ENCODE measurements around the gene SNHG17.
"Not testable (repeated sequence)": the region's sequence is repeated elsewhere in the genome, so short reads cannot be mapped to it uniquely, and the experiment has no call there.

The SNHG17 gene

GRCh38 chr20:38420388-38421085 is 14.6 kb downstream of the SNHG17 start:
- H3K4me3 ChIP-seq (replicated peaks; ENCODE audit: low read depth, low read length): no peak overlapping the region
- no peak for TF ChIP-seq CTCF (IDR thresholded peaks at IDR 0.05; ENCODE audit: low read length, missing control alignments)
- DNase-seq (ENCODE audit: low read depth): no peak

GRCh38 chr20:38418509-38419204 is 16.5 kb downstream of the SNHG17 start:
- DNase-seq (ENCODE audit: low read depth): peak; percentile 60
- H3K4me3 ChIP-seq (replicated peaks; ENCODE audit: low read depth, low read length): no peak overlapping the region
- TF ChIP-seq CTCF (IDR thresholded peaks at IDR 0.05; ENCODE audit: low read length, missing control alignments): no peak

GRCh38 chr20:38414769-38415450 is 20.2 kb downstream of the SNHG17 start:
- no peak for DNase-seq (ENCODE audit: low read depth)
- no peak for TF ChIP-seq CTCF (IDR thresholded peaks at IDR 0.05; ENCODE audit: low read length, missing control alignments)
- no peak overlapping the region for H3K4me3 ChIP-seq (replicated peaks; ENCODE audit: low read depth, low read length)

GRCh38 chr20:38412877-38413577 is 22.1 kb downstream of the SNHG17 start:
- no peak for DNase-seq (ENCODE audit: low read depth)
- TF ChIP-seq CTCF (IDR thresholded peaks at IDR 0.05; ENCODE audit: low read length, missing control alignments): no peak
- no peak overlapping the region for H3K4me3 ChIP-seq (replicated peaks; ENCODE audit: low read depth, low read length)

- H3K4me3 ChIP-seq (replicated peaks; ENCODE audit: low read depth, low read length); DNase-seq (ENCODE audit: low read depth): not testable (repeated sequence)
Observed at GRCh38 chr20:38407822-38408221, 27.3 kb downstream of the SNHG17 start.

GRCh38 chr20:38407321-38407720 is 27.8 kb downstream of the SNHG17 start:
- no peak for DNase-seq (ENCODE audit: low read depth)
- no peak overlapping the region for H3K4me3 ChIP-seq (replicated peaks; ENCODE audit: low read depth, low read length)
- TF ChIP-seq CTCF (IDR thresholded peaks at IDR 0.05; ENCODE audit: low read length, missing control alignments): no peak

GRCh38 chr20:38406476-38406875 is 28.7 kb downstream of the SNHG17 start:
- DNase-seq (ENCODE audit: low read depth): no peak
- no peak overlapping the region for H3K4me3 ChIP-seq (replicated peaks; ENCODE audit: low read depth, low read length)
- TF ChIP-seq CTCF (IDR thresholded peaks at IDR 0.05; ENCODE audit: low read length, missing control alignments): no peak
